Trophoblast cell (in vitro differentiated cells and primary cell): Measurements from ENCODE around the gene P2RX5.
"Not testable (repeated sequence)": the region's sequence is repeated elsewhere in the genome, so short reads cannot be mapped to it uniquely, and the experiment has no call there.

Source experiments
- DNase-seq, 2 donors: peaks; one replicate each; pipeline ENCODE4 v3.0.0-alpha.2; 2016
- H2AFZ ChIP-seq: 2 replicates; pipeline ENCODE4 v1.6.1; 2013; ENCODE audit warnings: low read length, moderate library complexity, mild to moderate bottlenecking; ENCODE audit not compliant: insufficient read depth, poor library complexity
- H2AK5ac ChIP-seq: 2 replicates; pipeline ENCODE4 v1.6.1; 2013; ENCODE audit warnings: mild to moderate bottlenecking, low read length
- H2BK120ac ChIP-seq: 2 replicates; pipeline ENCODE4 v1.6.1; 2013; ENCODE audit warnings: low read length, mild to moderate bottlenecking, moderate library complexity; ENCODE audit not compliant: insufficient read depth, poor library complexity
- H2BK12ac ChIP-seq: 2 replicates; pipeline ENCODE4 v1.6.1; 2013; ENCODE audit warnings: mild to moderate bottlenecking, low read length, moderate library complexity
- H2BK5ac ChIP-seq: 2 replicates; pipeline ENCODE4 v1.6.1; 2013; ENCODE audit warnings: low read length, low read depth, moderate library complexity, mild to moderate bottlenecking; ENCODE audit not compliant: poor library complexity
- H3K14ac ChIP-seq: 2 replicates; pipeline ENCODE4 v1.6.1; 2013; ENCODE audit warnings: mild to moderate bottlenecking, low read length
- H3K18ac ChIP-seq: 2 replicates; pipeline ENCODE4 v1.6.1; 2013; ENCODE audit warnings: mild to moderate bottlenecking, low read length
- H3K23ac ChIP-seq: 2 replicates; pipeline ENCODE4 v1.6.1; 2013; ENCODE audit warnings: low read length
- H3K27ac ChIP-seq: 2 replicates; pipeline ENCODE4 v1.5.1; 2013; ENCODE audit warnings: low read depth, mild to moderate bottlenecking, inconsistent platforms, low read length, moderate library complexity
- H3K27me3 ChIP-seq: 2 replicates; pipeline ENCODE4 v1.6.1; 2013; ENCODE audit warnings: inconsistent platforms, mild to moderate bottlenecking, low read length, moderate library complexity; ENCODE audit not compliant: insufficient read depth
- H3K36me3 ChIP-seq, 2 experiments: 1 replicate in 1 of 2; 2 replicates in 1 of 2; pipeline ENCODE4 v1.6.1; 2013; ENCODE audit warnings: low read length in 2 of 2, mild to moderate bottlenecking in 2 of 2, moderate library complexity in 1 of 2; ENCODE audit not compliant: insufficient read depth in 2 of 2, control insufficient read depth in 1 of 2
- H3K4ac ChIP-seq: 2 replicates; pipeline ENCODE4 v1.6.1; 2013; ENCODE audit warnings: low read depth, mild to moderate bottlenecking, low read length, moderate library complexity
- H3K4me1 ChIP-seq, 2 experiments: 1 replicate in 1 of 2; 2 replicates in 1 of 2; pipeline ENCODE4 v1.6.1; 2013; ENCODE audit warnings: low read length in 2 of 2, mild to moderate bottlenecking in 2 of 2, moderate library complexity in 1 of 2; ENCODE audit not compliant: insufficient read depth in 2 of 2, control insufficient read depth in 1 of 2
- H3K4me2 ChIP-seq: 2 replicates; pipeline ENCODE4 v1.6.1; 2013; ENCODE audit warnings: inconsistent platforms, mild to moderate bottlenecking, low read length, moderate library complexity
- H3K4me3 ChIP-seq: 2 replicates; pipeline ENCODE4 v1.5.1; 2013; ENCODE audit warnings: mild to moderate bottlenecking, low read depth, low read length, inconsistent platforms
- H3K79me1 ChIP-seq: one replicate; pipeline ENCODE4 v1.6.1; 2013; ENCODE audit warnings: low read length
- H3K79me2 ChIP-seq: 2 replicates; pipeline ENCODE4 v1.6.1; 2013; ENCODE audit warnings: low read length, mild to moderate bottlenecking; ENCODE audit not compliant: control insufficient read depth, insufficient read depth, poor library complexity
- H3K9ac ChIP-seq: 2 replicates; pipeline ENCODE4 v1.6.1; 2013; ENCODE audit warnings: mild to moderate bottlenecking, low read length
- H3K9me3 ChIP-seq: 2 replicates; pipeline ENCODE4 v1.6.1; 2013; ENCODE audit warnings: low read depth, mild to moderate bottlenecking, control low read depth, inconsistent platforms, low read length; ENCODE audit not compliant: insufficient read depth
- H4K12ac ChIP-seq: 2 replicates; pipeline ENCODE4 v1.6.1; 2013; ENCODE audit warnings: low read depth, mild to moderate bottlenecking, low read length, moderate library complexity
- H4K8ac ChIP-seq: 2 replicates; pipeline ENCODE4 v1.6.1; 2013; ENCODE audit warnings: low read depth, mild to moderate bottlenecking, low read length, moderate library complexity
- H4K91ac ChIP-seq: one replicate; pipeline ENCODE4 v1.6.1; 2013; ENCODE audit warnings: low read depth, mild to moderate bottlenecking, low read length, moderate library complexity
- WGBS: extraction: QIAGEN DNeasy Blood & Tissue Kit; methylation state at CpG from one replicate; pipeline ENCODE4 v1.1.7; 2013; ENCODE audit warnings: missing lambda C conversion rate; ENCODE audit not compliant: insufficient read length, insufficient coverage; ENCODE audit errors: extremely low coverage; 5-methylcytosine and 5-hydroxymethylcytosine counted together

Gene P2RX5

DNA sequence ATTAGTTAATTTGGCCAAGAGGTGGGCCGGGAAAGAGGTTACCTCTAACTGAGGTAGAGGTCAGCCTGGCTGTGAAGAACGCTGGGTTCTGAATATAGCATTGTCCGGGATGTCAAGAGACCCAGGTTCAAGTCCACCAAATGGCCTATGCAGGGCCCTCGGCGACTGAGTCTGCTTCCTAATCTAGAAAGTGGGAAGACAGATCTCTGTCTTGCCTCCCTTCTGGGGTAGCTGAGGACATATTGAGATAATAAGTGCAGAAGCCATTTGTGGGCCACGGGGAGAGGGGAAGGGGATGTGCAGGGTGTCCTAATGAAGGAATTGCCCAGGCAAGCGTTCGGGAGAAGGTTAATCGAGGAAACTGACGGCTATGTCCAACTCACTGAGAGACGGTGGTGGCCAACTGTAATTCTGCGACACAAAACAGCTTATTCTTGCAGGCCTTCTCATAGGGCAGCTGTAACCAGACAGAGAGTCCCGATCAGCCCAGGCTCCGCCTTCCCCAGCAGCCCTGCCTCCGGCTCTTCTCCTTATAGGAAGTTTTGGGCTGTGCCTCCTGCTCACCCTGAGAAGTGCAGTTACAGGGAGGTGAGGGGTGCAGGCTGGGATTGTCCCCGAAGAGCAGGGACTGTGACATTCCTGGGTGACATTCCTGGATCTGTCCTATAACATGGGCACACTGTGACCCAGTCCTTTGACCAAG, 43.6 kb upstream of the P2RX5 start:
- Histone ChIP-seq H3K4me2 (no peak overlapping the region), H4K12ac (no peak overlapping the region), H3K4me3 (no peak overlapping the region), H3K79me2 (no peaks in the 10 kb centered on the region), H2BK5ac (no peak overlapping the region), H2AFZ (no peak overlapping the region), H3K27ac (no peak overlapping the region), H4K8ac (no peak overlapping the region), H3K9ac (no peak overlapping the region), H3K14ac (no peak overlapping the region), H3K23ac (no peak overlapping the region), H2BK12ac (no peak overlapping the region), H3K36me3 (no peaks in the 10 kb centered on the region), H3K27me3 (no peaks in the 10 kb centered on the region), H3K4ac (no peak overlapping the region), H3K4me1 (no peaks in the 10 kb centered on the region), H3K79me1 (no peaks in the 10 kb centered on the region), H3K18ac (no peak overlapping the region), H3K9me3 (no peaks in the 10 kb centered on the region), H2BK120ac (no peak overlapping the region), H4K91ac (no peak overlapping the region), H2AK5ac (no peak overlapping the region)
- WGBS, result no CpG with 5 or more reads among the region's 16 CpGs
- no peak for DNase-seq

DNA sequence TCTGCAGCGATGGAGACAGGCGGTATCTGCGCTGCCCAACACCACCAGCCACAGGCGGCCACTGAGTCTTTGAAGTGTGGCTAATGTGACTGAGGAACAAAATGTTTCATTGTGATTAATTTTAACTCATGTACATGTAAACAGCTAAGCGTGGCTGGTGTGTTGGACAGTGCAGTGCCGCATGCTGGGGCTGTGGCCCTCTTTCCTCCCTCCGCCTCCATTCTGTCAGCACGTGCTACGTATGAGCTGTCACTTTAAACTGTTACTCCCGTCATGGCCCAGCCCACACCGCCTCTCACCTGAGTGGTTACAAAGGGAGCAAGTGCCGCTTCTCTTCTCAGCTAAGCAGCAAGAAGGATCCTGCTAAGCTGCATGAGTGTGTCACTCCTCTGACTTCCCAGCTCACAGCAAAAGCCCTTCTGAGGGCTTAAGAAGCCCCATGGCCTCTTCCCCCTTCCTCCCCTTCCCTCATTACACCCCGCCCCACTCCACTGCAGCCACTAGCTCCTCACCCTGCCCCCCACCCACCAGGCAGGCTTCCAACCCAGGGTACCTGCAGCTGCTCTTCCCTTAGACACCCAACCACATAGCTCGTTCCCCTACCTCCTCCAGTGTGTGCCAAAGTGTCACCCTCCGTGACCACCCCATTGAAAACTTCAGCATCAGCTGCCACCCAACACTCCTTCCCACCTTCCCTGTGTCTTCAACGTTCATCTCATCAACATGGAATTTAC, 42.8 kb upstream of the P2RX5 start:
- whole genome bisulfite sequencing, result no CpG with 5 or more reads among the region's 16 CpGs
- Histone ChIP-seq H4K91ac (no peak overlapping the region), H2BK120ac (no peak overlapping the region), H3K27me3 (no peaks in the 10 kb centered on the region), H3K23ac (no peak overlapping the region), H3K9ac (no peak overlapping the region), H2AK5ac (no peak overlapping the region), H3K4me2 (no peak overlapping the region), H2BK5ac (no peak overlapping the region), H3K9me3 (no peaks in the 10 kb centered on the region), H3K4ac (no peak overlapping the region), H3K79me2 (no peaks in the 10 kb centered on the region), H3K36me3 (no peaks in the 10 kb centered on the region), H2AFZ (no peak overlapping the region), H3K18ac (no peak overlapping the region), H4K12ac (no peak overlapping the region), H3K14ac (no peak overlapping the region), H3K4me1 (no peaks in the 10 kb centered on the region), H2BK12ac (no peak overlapping the region), H3K79me1 (no peaks in the 10 kb centered on the region), H4K8ac (no peak overlapping the region), H3K4me3 (no peak overlapping the region), H3K27ac (no peak overlapping the region)
- DNase-seq, result peak; percentile 73 to 78

DNA sequence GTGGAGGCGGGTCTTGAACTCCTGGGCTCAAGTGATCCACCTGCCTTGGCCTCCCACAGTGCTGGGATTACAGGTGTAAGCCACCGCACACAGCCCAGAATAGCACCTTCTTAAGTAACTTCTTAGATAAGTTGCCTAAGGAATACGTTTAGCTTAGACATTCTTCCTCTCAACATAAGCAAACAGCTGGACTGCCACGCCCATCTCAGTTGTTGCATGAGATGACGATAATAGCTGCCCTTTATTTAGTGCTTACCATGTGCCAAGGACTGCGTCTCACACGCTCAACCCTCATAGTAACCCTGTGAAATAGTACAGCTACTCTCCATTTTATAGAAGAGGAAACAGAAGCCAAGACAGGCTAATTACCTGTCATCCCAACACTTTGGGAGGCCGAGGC, 39.6 kb upstream of the P2RX5 start:
- no peak overlapping the region for H2BK120ac ChIP-seq
- no peak overlapping the region for H4K91ac ChIP-seq
- H3K14ac ChIP-seq, result no peak overlapping the region
- H2BK5ac ChIP-seq, result no peak overlapping the region
- no peak overlapping the region for H3K18ac ChIP-seq
- H3K79me1 ChIP-seq, result peaks cover 3% of the 10 kb centered on the region
- no CpG with 5 or more reads among the region's 8 CpGs for WGBS
- no peak overlapping the region for H3K4me3 ChIP-seq
- H2BK12ac ChIP-seq, result no peak overlapping the region
- H3K9me3 ChIP-seq, result no peaks in the 10 kb centered on the region
- no peak overlapping the region for H3K23ac ChIP-seq
- no peak overlapping the region for H4K8ac ChIP-seq
- H3K9ac ChIP-seq, result no peak overlapping the region
- no peak overlapping the region for H2AFZ ChIP-seq
- no peak overlapping the region for H4K12ac ChIP-seq
- H3K27ac ChIP-seq, result no peak overlapping the region
- no peaks in the 10 kb centered on the region for H3K36me3 ChIP-seq
- H3K79me2 ChIP-seq, result no peaks in the 10 kb centered on the region
- no peaks in the 10 kb centered on the region for H3K27me3 ChIP-seq
- peaks cover 5% of the 10 kb centered on the region in 2 experiments for H3K4me1 ChIP-seq
- no peak for DNase-seq
- H3K4ac ChIP-seq, result no peak overlapping the region
- no peak overlapping the region for H2AK5ac ChIP-seq
- H3K4me2 ChIP-seq, result no peak overlapping the region

DNA sequence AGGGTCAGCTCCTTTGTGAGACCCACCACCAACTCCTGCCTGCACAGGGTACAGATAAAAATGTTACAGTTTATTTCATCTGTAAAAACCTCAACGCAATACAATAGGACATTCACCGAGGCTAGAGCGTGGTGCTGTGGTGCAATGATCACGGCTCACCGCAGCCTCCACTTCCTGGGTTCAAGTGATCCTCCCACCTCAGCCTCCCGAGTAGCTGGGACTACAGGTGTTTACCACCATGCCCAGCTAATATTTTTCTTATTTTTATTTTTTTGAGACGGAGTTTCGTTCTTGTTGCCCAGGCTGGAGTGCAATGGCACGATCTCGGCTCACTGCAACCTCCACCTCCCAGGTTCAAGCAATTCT, 38.9 kb upstream of the P2RX5 start:
- H3K14ac ChIP-seq, H3K4me2 ChIP-seq, H3K36me3 ChIP-seq, H3K23ac ChIP-seq, H2AK5ac ChIP-seq, H2BK12ac ChIP-seq, H3K4me1 ChIP-seq, H3K9ac ChIP-seq, H3K4me3 ChIP-seq, H3K4ac ChIP-seq, H4K8ac ChIP-seq, H2BK5ac ChIP-seq, H3K79me2 ChIP-seq, H4K12ac ChIP-seq, H3K18ac ChIP-seq, H2AFZ ChIP-seq, H4K91ac ChIP-seq, H3K9me3 ChIP-seq, DNase-seq, H3K27ac ChIP-seq, H3K27me3 ChIP-seq, H3K79me1 ChIP-seq, H2BK120ac ChIP-seq: not testable (repeated sequence)
- no CpG with 5 or more reads among the region's 10 CpGs for WGBS
